Activated CD4-positive, alpha-beta T cell treated with anti-CD3 and anti-CD28 coated beads, Interleukin-2, amount 50 U/mL, for 4 hours (primary cell): ENCODE data around the gene SLC25A51.

ENCODE experiments used
- DNase-seq, 2 experiments: peaks; one replicate each; pipeline ENCODE4 v3.0.0-alpha.2; 2020

SLC25A51 gene

DNA sequence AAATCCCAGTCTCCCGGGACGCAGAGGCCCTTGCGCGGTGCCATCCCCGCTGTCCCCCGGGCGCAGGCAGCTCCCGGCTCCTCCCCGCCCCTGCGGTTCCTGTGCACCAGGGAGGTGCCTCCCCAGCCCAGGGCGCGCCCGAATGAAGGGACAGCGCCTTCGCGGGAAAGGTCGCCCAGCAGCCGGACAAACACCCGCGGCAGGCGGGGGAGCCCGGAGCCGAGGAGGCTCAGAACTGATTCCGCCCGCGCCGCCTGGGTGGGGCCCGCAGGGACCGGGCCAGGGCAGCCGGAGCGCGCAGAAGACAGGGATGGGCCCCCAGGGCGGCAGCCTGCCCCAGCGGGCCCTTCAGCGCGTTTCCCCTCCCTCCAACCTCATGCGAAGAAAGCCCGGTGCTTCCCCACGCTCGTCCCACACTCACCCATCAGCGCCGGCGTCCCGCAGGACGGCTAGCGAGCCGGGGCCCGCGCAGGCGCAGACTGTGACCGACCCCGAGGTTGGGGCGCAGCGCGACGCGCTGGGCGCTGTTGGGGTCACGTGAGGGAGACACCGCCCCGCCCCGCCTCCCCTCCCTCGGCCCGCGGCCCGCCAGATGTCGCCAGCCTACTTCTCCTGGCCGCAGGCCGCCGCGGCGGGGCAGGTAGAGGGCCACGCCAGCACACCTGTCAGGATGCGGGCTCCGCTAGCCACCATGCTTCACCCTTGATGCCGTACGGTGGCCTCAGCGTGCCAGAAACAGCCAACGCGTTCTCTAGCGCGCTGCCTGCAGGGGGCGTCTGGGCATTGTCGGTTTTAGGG lies at the start of gene SLC25A51:
TSS of gene SLC25A51 (minus strand) at position 481 of the 798 bp plus-strand sequence. CDS start 15,577 bp downstream, outside the sequence.
- peak; percentile 93 to 96 for DNase-seq

GRCh38 chr9:37953206-37953774 lies 49.4 kb upstream of the SLC25A51 start:
- no peak for DNase-seq

- DNase-seq = no peak
Measured at GRCh38 chr9:37952731-37953130, 48.8 kb upstream of the SLC25A51 start.

DNA sequence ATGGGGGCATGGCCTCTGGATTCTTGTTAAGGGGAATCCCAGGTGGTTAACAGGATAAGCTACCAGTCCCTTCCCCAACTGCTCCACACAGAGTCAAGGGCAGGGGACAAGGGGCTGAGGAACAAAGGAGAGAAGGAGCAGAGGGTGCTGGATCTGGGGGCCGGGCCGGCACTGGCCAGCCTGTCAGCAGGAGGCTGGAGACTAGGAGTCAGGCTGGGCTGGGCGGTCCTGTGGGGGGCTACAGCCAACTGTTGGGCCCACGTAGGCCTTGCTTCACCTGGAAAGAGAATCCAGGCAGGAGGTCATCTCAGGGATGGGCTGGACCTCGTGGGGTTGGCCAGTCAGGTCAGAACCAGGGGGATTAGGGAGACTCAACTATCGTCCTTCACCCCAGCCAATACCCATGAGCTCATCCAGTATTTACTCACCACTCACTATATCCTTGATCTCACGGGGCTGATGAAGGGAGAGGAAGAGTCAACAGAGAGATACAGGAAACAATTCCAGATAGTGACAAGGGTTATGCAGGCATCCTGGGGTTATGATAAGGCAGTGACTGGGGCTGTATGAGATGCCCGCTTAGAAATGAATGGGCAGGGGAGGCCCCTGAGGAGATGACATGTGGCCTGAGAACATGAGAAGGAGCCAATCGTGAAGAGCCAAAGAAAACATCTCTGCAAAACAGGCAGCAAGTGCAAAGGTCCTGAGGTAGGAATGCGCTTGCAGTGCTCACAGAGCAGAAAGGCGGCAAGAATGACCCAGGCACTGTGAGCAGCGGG lies 47.9 kb upstream of the SLC25A51 start:
- no peak for DNase-seq

DNA sequence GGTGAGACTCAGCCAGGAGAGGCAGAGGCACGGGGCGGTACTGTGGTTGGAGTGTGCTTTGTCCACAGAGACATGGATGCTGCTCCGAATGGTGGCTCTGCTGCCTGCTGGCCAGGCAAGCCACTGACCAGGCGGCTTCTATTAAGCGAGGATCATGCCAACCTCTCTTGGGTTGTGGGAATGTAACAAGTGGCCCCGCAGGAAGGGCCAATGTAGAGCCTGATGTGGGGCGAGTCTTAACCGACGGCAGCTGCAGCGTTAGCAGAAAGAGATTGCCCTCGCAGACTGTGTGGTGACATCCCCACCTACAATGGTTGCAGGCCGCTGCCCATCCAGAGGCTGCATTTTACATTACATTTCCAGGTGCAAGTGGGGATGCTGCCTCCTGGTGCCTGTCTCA lies 46.6 kb upstream of the SLC25A51 start:
- no peak for DNase-seq

DNA sequence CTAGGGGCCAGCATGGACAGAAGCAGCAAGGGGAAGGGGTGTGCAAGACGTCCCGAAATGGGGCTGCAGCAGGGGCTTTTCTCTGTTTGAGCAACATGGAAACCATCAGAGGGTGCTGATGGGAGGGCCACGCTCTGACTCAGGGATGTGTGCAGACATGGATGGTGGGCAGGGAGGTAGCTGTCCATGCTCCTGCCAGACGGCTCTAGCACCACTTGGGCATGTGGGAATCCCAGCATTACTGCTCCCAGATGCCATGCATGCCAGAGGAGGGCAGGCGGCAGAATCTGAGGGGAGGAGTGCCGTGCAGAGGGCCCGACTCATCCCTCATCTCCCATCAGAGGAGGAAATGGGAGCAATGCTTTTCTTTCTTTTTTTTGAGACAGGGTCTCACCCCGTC lies 45.6 kb upstream of the SLC25A51 start:
- DNase-seq = no peak

DNA sequence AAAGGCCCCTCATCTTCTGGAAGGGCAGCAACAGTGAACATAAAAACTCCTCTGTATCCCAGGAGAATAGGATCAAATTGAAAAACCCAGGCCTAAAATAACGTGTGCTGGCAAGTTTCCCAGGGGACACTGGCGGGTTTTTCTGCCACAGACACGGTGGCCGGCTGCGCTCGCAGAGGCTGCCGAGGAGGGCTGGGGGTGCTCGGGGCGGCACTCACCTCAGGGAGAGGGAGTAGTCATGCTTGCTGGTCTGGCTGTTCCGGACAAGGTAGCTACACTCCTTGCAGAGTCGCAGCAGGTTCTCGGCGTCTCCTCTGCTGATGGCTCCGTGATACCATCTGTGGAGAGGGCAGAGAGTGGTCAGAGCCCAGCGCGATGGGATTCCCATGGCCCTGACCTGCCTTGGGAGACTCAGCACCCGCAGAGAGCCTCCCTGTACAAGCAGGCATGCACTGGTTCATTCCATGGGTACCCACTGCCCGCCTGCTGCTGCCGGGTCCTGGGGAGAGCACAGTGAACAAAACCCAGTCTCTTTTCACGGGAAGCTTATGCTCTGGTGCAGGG lies 44.6 kb upstream of the SLC25A51 start:
- DNase-seq = no peak

DNA sequence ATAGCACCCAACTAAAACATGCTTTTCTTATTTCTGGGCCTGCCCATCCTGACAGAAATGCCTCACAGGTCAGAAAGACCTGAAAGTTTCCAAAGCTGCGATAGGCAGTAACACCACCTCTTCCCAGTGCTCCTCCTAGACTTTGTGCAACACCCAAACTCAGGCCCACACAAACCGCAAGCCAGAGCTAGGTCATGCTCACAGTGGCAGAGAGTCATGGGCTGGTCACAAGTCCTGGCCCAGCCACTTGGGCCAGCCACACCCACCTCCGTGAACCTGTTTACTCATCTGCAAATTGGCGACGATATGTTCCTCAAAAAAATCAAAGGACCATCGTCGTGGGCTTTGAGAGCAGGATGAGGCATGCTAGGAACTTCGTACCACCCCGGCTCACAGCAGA lies 44.0 kb upstream of the SLC25A51 start:
- no peak for DNase-seq

- DNase-seq = no peak
Measured at GRCh38 chr9:37947471-37947870, 43.5 kb upstream of the SLC25A51 start.

- DNase-seq = no peak
Measured at GRCh38 chr9:37946971-37947370, 43.0 kb upstream of the SLC25A51 start.

GRCh38 chr9:37946041-37946440 lies 42.1 kb upstream of the SLC25A51 start:
- no peak for DNase-seq

GRCh38 chr9:37944671-37945481 lies 40.9 kb upstream of the SLC25A51 start:
- no peak for DNase-seq

- DNase-seq = no peak
Measured at GRCh38 chr9:37944266-37944650, 40.3 kb upstream of the SLC25A51 start.

- DNase-seq = no peak
Measured at GRCh38 chr9:37943345-37944265, 39.7 kb upstream of the SLC25A51 start.

DNA sequence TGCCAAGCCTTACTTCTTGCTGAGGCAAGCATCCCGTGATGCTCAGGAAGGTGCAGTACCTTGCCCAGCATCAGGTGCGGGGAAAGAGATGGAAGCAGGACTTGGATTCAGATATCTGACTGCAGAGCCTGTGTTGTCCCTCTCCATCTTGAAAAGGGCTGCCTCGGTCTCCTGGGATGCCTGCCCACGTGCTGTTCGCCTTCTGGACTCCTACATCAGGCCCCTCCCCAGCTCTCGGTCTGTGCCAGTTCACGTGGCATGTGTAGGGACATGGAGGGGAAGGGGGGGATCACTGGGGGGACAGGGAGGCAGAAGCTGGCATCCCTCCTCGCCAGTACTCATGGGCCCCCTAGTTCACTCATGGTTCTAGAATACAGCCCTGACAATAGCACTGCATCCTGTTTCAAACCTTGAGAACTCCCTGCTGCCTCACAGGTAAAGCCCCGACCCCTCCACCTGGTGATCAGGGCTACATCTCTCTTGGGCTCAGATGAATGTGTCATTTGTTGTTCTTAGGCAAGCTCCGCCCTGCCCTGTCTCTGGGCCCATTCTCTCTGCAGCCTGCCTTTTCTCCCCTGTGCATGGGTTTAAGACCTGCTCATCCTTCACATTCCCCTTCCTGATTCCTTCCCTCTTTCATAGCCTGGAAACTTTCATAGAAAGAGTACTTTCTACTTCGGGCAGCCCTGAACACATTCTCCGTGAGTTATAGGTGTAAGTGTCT lies 38.9 kb upstream of the SLC25A51 start:
- DNase-seq = no peak

- no peak for DNase-seq
Measured at GRCh38 chr9:37941253-37941652, 37.3 kb upstream of the SLC25A51 start.

DNA sequence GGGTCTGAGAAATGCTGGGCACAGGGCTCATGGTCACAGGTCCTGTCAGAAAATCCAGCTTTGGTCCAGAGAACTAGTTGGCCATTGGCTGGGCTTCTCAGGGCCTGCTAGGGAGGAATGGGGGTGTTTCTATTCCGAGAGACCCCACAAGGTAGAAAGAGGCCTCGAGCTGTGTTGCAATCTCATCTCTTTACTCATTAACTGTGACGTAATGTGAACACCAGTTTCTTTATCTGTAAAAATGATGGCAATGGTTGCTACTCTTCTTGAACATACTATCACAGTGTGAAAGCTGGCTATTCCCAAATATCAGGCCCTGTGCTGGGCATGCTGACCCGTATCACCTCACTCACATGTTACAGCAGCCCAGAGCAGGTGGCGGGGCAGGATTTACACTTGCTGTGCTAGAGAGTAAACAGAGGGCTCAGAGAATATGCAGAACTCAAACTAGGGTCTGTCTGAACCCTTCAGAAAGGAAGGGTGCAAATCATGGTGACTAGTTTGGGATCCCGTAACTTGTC lies 35.7 kb upstream of the SLC25A51 start:
- no peak for DNase-seq

- DNase-seq = no peak
Measured at GRCh38 chr9:37938121-37938891, 34.4 kb upstream of the SLC25A51 start.

- DNase-seq = no peak
Measured at GRCh38 chr9:37937366-37937765, 33.4 kb upstream of the SLC25A51 start.

- no peak for DNase-seq
Measured at GRCh38 chr9:37936965-37937364, 33.0 kb upstream of the SLC25A51 start.
